HFF-Myc (cell line): ENCODE results near the gene PLXNC1.

Source experiments
- DNase-seq: peaks from one replicate; pipeline ENCODE4 v3.0.0-alpha.2; 2011; ENCODE audit warnings: low read depth; ENCODE audit errors: extremely low read depth
- H3K4me3 ChIP-seq: replicated peaks from 2 replicates; pipeline ENCODE4 v1.5.1; 2011; ENCODE audit warnings: low read depth, mild to moderate bottlenecking, control low read depth, low read length
- TF ChIP-seq, protein P1 (sequence below): IDR thresholded peaks from 2 replicates; pipeline ENCODE4 v1.5.1; 2012; ENCODE audit warnings: mild to moderate bottlenecking, low read depth, low read length, control low read depth; ENCODE audit errors: missing control alignments

Gene PLXNC1

DNA sequence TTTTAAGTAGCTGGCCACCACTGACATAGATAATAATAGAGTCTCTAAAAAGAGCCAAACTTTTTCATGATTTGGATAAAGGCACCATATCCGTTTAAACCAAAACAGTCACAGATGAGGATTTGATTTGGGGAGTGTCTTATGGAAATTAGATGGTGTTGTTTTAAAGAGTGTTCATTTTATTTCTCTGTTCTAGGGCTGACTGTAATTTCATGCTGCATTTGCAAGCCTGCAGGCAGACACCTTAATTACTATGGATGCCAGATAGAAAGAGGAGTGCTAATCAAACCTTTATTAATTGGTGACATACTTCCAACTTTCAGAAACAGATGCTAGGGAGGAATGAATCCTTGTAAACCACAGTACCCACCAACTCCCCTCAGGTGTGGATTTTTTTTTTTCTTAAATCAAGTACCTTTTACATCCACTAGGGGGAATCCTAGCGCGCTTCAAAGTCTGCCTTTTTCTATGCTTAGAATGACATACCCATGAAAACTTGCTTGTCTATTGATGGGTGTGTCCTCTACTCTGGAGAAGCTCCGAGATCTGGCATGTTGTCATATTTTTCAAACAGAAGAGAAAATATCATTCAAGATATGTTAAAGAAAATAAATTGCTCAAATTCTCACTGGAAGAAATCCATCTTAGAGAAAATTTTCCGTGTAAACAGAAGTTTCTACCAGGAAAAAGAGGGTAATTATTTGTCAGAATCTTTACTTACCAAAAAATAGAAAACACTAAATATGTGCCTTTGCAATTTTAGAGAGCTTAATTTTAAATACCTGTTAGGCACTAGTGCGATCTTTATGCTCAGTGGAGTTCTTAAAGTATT is 14.2 kb upstream of the PLXNC1 start:
- peak; percentile 25 for DNase-seq
- H3K4me3 ChIP-seq = no peak overlapping the region
- TF ChIP-seq, protein P1, sequence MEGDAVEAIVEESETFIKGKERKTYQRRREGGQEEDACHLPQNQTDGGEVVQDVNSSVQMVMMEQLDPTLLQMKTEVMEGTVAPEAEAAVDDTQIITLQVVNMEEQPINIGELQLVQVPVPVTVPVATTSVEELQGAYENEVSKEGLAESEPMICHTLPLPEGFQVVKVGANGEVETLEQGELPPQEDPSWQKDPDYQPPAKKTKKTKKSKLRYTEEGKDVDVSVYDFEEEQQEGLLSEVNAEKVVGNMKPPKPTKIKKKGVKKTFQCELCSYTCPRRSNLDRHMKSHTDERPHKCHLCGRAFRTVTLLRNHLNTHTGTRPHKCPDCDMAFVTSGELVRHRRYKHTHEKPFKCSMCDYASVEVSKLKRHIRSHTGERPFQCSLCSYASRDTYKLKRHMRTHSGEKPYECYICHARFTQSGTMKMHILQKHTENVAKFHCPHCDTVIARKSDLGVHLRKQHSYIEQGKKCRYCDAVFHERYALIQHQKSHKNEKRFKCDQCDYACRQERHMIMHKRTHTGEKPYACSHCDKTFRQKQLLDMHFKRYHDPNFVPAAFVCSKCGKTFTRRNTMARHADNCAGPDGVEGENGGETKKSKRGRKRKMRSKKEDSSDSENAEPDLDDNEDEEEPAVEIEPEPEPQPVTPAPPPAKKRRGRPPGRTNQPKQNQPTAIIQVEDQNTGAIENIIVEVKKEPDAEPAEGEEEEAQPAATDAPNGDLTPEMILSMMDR = peak; percentile 71

DNA sequence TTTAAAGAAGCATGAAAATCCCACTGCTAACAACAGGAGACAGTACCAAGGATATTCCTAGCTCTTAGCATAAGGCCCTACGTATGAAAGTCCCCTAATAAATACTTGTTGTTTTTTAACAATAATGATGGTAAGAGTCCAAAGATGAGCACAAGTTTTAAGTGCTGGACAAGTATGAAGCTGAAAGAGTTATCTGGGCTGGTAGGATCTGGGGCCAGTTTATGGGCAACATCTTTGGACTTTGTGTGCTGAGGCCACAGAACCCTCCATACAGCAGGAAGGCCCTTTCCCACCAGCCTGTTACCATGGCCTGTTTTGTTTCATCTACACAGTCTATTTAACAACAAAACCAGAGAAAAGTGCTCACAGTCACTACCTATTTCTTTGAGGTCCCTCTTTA is 12.5 kb upstream of the PLXNC1 start:
- TF ChIP-seq, protein P1 = no peak
- no peak overlapping the region for H3K4me3 ChIP-seq
- no peak for DNase-seq

DNA sequence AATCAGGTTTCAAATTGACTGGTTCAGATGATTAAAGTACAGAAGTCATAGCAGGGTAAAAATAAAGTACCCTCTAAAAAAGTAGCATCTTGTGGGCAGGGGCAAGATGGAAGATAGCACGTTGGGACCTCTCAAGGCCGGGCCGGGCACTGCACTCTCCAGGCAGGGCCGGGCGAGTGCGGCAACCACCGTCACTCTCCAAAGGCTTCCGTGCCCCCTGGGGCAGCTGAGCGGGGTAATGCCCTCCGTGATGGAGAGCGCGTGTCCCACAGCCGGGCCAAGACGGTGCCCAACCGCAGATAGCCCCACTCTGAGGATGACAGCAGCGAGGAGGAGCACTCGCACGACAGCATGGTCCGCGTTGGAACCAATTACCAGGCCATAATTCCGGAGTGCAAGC is 8.6 kb upstream of the PLXNC1 start:
- TF ChIP-seq, protein P1 = no peak
- no peak for DNase-seq
- no peak overlapping the region for H3K4me3 ChIP-seq

DNA sequence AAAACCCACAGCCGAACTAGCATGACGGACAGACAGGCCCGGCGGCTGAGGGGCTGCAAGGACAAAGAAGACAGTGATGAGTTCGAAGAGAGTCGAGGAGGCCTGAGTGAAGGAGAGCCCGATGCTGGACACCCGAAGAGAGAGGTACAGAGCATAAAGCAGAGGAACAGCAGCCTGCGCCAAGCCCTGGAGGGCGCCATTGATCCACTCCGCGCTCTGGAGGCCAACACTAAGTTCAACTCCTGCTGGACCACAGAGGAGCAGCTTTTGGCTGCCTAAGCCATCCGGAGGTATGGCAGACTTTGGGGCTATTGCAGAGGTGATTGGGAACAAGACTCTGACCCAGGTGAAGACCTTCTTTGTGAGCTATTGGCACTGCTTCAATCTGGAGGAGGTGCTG is 7.8 kb upstream of the PLXNC1 start:
- DNase-seq = no peak
- no peak overlapping the region for H3K4me3 ChIP-seq
- TF ChIP-seq, protein P1 = peak; percentile 48

DNA sequence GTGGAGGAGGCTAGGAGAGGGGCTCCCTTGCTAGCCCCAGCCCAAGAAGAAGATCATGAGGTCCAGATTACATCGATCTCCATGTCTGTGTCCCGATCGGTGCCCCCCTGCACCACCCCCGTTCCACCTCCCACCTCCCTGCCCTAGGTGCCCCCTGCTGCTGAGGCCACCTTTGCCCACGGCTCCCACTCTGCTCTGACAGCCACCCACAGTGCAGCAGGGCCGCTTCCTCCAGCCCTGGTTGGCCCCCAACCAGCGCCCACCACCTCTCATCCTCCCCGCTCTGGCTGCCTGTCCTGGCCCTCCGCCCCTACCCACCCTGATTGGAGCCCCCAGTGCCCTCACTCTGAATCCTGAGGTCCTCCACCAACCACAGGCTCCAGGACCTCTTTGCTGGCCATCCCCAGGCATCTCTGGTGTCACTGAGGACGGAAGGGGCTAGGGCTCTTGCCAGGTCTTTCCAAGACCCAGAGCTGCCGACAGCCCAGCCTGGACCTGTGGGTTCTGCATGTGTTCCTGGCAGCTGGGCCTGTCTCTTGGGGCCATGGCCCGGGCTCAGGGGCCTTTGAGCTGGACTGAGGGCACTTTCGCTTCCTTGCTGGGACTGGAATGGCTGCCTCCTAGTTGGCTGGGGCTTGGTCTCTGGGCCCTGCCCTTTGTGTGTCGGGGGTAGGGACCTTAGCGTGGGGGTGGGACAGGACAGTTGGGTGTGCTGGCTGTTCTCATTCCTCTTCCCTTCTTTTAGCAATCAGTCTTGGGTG is 7.2 kb upstream of the PLXNC1 start:
- no peak for DNase-seq
- H3K4me3 ChIP-seq = no peak overlapping the region
- TF ChIP-seq, protein P1 = no peak

DNA sequence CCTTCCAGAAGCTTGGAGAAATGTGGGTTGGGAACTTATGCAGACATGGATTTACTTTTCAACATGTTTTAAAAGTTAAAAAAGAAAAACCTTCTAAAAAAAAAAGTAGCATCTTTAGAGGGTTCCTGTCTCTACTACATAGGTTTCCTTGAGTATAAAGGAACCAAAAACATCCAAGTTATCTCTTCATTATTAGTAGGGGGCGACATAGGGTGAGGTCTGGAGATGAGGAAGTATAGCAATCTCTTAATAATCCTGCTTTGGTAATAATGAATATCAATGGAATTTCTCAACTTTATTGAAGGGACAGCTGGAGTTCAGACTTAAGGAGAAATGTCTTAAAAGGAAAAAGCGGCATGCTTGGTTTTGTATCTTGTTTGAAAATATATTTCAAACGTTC is 6.5 kb upstream of the PLXNC1 start:
- H3K4me3 ChIP-seq = no peak overlapping the region
- DNase-seq = no peak
- TF ChIP-seq, protein P1 = no peak
